GM10266 (cell line): Measurements from ENCODE around the gene NMUR1.

Experiments
- DNase-seq: peaks from one replicate; pipeline ENCODE4 v3.0.0; 2012; ENCODE audit errors: extremely low spot score
- CTCF ChIP-seq: IDR thresholded peaks from 2 replicates; pipeline ENCODE4 v1.5.1; 2012; ENCODE audit warnings: mild to moderate bottlenecking, low read depth; ENCODE audit not compliant: control insufficient read depth, insufficient read depth; ENCODE audit errors: missing control alignments

The NMUR1 gene

GRCh38 chr2:231548752-231549151 lies 18.5 kb upstream of the NMUR1 start:
- TF ChIP-seq CTCF = no peak
- DNase-seq = no peak

GRCh38 chr2:231547315-231548110 lies 17.3 kb upstream of the NMUR1 start:
- TF ChIP-seq CTCF = no peak

DNA sequence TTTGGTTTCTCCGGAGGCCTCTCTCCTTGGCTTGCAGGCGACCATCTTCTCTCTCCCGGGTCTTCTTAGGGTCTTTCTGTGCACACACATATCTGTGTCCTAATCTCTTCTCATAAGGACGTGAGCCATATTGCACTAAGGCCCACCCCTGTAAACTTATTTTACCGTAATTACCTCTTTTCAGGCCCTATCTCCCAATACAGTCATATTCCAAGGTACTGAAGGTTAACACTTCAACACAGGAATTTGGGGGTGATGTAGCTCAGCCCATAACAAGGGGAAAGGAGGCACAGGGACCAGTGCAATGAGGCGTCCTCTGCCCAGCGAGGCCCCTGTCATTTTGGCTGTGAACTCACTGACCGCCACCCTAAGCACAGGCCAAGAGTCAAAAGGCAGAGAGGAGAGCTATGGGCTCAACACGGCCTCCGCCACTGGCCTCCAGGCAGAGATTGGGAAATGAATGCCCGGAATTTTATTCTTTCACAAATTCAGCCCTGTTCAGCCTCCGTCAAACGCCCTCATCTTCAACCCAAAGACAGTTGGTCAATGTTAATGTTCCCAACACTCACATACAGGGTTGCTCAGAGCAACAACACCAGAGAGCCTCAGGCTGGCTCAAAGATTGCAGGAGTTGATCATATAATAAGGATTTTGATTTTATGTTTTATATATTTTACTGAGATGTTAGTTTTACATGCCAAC lies 15.9 kb upstream of the NMUR1 start:
- DNase-seq = no peak
- TF ChIP-seq CTCF = no peak

More at GRCh38 chr2:231547315-231548110, 17.3 kb upstream of the NMUR1 start:
- no peak for DNase-seq

GRCh38 chr2:231545105-231545902 lies 15.1 kb upstream of the NMUR1 start:
- TF ChIP-seq CTCF = no peak
- peak; percentile 84 for DNase-seq

GRCh38 chr2:231542136-231542535 lies 11.9 kb upstream of the NMUR1 start:
- no peak for TF ChIP-seq CTCF
- no peak for DNase-seq

DNA sequence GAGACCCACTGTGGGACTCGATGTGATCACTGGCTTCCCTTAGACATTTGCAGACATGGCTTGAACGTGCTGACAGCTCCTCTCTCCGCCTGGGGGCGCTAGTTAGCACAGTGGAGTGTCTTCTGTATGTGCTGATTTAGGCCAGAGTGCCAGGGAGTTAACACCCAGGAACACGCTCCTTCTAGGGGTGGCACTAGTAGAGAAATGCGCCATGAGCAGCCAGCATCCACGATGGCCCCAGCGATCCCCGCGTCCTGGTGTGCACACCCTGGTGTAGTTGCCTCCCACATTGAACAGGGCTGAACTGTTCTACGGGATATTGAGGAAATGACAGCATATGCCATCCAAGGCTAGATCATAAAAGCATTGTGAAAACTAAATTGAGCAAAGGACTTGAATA lies 11.4 kb upstream of the NMUR1 start:
- DNase-seq = no peak
- peak; percentile 31 for TF ChIP-seq CTCF

DNA sequence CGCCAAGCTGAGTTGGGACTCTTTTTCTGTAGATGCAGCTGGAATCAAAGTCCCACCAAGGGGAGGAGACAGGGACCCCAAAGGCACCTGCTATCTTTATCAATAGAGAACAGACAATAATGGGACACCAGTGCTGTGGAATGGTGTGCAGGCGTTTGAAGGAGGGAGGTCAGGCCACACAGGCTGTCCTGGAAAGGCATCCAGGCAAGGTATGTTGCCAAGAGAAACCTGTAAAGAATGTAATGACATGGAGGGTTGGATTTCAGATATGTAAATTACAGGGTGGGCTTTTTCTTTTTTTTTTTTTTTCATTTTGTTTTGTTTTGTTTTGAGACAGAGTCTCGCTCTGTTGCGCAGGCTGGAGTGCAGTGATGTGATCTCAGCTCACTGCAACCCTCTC lies 9.7 kb upstream of the NMUR1 start:
- DNase-seq = no peak
- no peak for TF ChIP-seq CTCF
